Non-pigmented ciliary epithelial cell (primary cell): Measurements from ENCODE around the gene SRC.

Source experiments
- DNase-seq: peaks from one replicate; pipeline ENCODE4 v3.0.0-alpha.2; 2010; ENCODE audit warnings: low read depth

Gene SRC

GRCh38 chr20:37383229-37383989 lies 37.5 kb downstream of the SRC start:
- no peak for DNase-seq

DNA sequence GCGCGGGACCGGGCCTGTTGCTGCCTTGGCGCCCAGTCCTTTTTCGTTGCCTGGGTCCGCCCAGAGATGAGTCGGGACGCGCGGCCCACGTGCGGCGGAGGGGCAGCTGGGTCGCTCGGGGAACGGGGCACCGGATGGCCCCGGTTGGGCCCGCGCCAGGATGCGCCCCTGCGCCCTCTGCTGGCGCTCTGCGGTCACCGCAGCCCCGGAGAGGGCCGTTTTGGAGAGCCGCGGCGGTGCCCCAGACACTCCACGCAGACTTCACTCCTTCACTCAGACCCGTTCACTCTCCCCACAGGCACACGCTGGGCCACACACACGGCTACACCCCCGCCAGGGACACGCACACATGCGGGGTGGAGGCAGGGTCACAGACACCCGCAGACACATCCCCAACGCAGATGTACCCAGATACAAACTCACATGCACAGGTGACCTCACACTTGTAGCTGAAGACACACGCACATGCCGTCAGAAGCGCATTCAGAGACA lies 38.8 kb downstream of the SRC start:
- no peak for DNase-seq

- DNase-seq = no peak
Measured at GRCh38 chr20:37385176-37385575, 39.2 kb downstream of the SRC start.

DNA sequence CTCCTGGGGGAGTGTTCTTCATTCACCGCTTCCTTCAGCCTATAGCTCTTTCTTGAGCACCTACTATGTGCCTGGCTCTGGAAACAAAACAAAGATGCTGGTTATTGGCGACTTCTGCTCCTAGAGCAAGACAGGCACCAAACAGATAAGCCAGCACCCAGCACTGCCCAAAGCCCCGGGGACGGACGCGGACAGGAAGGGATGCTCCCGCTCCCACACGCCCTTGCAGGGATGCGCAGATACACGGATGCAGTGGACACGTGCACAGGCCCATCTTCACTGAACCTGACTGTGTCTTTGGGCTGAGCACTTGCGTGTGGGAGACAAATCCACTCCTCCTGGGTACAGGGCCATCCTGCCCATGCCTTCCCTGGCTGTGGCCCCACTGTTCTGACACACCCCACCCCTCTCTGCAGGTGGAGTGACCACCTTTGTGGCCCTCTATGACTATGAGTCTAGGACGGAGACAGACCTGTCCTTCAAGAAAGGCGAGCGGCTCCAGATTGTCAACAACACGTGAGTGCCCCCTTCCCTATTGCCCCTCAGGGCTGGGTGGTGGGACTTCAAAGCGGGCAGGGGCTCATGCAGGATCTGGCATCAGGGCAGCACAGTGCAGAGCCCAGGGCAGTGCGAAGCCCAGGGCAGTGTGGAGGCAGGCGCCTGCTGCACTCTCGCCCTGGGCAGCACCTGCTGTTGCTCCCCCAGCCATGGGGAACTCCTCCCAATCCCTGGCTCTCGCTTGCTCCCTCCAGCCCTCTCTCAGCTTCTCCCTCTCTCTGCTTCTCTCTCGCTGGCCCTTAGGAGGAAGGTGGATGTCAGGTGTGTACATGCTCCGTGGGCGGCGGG lies 39.9 kb downstream of the SRC start:
- no peak for DNase-seq

DNA sequence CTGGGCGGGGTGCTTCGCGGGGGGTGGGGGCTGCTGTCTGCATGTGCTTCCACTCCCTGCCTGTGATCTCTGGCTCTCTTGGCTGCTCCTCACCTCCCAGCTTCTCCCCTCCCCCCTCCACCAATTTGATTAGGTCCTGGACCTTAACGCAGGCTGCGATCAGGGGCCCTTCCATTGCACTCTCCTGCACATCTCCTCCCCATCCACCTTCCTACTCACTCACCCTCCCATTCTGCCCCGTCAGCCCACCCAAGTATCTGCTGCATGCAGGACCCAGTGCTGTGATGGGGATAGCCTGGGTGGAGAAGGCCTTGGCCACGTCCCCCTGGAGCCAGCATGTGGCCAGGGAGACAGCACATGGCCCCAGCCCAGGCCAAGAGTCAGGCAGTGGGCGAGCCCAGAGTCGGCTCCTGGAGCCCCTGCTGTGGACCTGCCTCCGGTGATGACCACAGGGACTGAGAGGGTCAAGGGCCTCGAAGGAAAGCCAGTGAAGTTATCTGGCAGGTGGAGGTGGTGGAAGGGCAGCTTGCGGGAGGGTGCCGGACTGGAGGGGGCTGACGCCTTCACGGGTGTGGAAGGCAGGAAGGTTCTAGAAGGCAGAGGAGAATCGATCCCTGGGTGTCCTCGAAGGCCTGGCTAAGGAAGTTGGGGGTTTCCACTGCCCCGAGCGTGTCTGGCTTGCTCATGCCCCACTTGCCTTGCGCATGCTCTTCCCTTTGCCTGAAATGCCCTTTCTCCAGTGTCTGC lies 40.7 kb downstream of the SRC start:
- DNase-seq = no peak

- no peak for DNase-seq
Measured at GRCh38 chr20:37387519-37388269, 41.8 kb downstream of the SRC start.

DNA sequence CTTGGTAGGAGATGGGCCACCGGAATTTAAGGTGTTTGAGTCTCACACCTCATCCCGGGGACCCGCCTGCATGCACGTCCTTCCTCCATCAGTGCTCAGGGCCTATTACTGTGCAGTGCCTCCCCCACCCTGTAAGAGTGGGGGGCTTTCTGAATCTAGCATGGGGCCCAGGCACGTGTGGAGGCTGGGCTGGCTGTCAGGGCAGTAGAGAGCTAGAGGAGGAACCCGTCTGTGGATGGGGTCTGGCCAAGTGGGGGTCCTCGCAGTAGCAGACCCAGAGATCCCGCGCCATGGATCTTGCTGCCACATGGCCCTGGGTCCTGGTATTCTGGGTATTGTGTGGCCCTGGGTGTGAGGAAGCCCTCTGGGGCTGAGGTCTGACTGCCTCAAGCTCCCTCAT lies 42.9 kb downstream of the SRC start:
- DNase-seq = no peak

DNA sequence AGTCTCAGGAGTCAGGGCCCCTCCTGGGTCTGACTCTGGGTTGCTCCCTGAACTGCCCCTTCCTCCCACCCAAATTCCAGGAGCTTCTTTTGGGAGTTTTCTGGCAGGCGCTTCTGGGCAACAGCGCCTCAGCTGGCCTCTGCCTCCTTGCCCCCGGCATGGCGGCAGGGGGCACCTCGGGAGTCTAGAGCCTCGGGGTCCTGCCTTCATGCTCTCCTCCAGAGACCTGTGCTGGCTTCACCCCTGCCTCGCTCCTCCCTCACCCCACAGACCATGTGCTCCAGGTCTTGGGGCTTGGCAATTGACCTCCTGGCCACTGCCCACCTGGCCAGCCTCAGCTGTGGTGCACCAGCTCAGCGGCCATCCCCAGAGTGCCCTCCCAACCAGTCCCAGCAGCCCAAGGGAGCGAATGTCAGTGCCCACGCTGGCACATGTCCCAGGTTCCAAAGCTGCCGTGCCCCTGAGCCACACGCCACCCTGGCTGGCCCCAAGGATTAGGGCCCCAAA lies 43.4 kb downstream of the SRC start:
- DNase-seq = no peak

DNA sequence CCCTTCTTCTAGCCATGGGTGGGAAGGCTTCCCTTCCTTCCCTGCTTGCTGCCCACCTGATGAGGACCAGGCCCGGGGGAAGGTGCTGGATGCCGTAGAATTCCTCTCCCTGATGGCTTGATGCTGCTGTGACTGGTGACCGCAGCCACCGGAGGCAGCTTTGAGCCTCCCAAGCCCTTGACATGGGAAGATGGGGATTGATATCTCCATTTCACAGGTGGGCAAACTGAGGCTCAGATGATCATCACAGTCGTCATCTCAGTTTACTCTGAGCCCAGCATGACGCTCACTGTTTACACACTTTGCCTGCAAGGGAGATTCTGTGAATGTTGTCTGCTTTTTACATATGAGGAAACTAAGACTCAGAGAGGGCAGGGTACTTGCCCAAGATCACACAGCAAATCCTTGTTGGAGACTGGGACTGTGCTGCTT lies 43.9 kb downstream of the SRC start:
- DNase-seq = no peak

GRCh38 chr20:37390503-37390890 lies 44.6 kb downstream of the SRC start:
- DNase-seq = no peak

- DNase-seq = no peak
Measured at GRCh38 chr20:37390891-37391525, 45.1 kb downstream of the SRC start.

DNA sequence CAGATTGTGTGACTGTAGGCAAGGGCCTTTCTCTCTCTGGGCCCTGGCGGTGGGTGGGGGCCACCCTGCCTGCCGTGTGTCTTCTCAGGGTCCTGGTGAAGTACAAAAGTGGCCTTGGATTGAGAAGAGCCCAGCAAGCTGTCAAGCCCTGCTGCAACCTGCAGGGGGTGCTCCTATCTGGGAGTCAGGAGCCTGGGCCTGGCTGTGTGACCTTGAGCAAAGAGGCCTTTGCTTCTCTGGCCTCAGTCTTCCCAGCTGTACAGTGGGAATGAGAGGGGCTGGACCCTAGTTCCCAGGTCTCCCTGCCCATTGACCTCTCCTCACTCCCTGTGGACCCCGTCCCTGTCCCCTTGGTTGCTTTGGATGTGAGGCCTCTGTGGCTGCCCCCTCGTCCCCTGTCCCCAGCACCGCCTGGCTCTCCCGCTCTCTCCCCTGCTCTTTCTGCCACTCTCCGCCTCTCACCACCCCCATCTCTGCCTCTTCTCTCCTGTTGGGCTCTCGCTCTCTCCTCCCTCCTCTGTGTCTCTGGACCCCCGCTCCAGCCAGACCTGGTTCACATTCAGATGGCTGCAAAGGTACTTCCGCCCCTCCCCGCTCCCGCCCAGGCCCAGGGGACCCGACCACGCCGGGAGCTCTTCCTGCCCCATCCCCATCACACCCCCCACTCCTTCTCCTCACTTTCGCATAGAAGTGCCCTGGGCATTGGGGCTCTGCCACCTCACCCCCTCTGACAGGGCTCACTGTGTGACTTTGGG lies 46.7 kb downstream of the SRC start:
- no peak for DNase-seq

DNA sequence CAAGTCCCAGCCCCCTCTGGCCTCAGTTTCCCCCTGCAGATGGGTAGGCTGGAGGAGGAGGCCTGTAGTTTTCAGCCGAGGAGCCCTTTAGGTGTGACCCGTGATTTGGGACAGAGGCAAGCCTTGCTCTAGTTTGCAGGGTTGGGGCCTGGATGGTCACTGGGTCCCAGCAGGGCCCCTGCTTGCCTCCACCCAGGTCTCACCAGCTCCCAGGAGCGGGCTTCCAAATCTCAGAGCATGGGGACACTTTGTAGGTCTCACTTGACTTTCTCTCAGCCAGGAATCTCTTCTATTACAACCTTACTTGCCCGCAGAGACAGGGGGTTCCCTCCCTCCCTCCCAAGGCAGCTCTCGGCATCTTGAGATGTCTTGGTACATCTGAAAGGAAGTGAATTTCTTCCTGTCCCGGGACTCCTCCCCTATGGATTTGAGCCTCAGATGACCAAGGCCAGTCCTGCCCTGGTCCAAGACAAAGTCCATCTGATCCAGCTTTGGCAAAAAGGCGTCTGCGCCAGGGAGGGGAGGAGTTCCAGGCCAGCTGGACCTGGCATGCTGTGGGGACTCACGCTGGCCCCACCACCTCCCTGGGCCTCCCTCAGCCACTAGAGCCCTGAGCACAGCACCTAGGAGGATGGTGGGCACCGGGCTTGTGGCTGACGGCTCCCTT lies 47.4 kb downstream of the SRC start:
- DNase-seq = no peak

DNA sequence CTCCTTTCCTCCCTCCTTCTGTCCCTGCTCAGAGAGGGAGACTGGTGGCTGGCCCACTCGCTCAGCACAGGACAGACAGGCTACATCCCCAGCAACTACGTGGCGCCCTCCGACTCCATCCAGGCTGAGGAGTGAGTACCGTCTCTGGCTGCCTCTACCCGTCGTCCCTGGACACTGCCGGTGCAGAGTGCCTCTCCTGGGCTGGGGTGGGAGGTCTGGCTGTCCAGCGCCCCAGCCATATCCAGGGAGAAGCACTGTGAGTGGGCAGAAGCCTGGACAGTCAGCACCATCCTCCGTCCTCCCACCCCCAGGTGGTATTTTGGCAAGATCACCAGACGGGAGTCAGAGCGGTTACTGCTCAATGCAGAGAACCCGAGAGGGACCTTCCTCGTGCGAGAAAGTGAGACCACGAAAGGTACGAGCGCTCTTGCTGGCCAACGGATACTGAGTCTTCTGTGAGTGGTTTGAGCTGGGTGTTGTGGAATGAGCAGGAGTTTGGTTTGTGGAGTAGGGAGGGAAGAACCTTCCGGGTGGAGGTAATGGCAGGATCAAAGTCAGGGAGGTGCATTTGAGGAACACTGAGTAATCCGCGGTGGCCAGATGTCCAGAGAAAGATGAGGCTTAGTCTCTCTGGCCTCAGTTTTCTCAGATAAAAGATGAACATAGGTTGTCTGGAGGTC lies 48.1 kb downstream of the SRC start:
- DNase-seq = no peak

GRCh38 chr20:37394543-37395409 lies 48.8 kb downstream of the SRC start:
- DNase-seq = no peak

DNA sequence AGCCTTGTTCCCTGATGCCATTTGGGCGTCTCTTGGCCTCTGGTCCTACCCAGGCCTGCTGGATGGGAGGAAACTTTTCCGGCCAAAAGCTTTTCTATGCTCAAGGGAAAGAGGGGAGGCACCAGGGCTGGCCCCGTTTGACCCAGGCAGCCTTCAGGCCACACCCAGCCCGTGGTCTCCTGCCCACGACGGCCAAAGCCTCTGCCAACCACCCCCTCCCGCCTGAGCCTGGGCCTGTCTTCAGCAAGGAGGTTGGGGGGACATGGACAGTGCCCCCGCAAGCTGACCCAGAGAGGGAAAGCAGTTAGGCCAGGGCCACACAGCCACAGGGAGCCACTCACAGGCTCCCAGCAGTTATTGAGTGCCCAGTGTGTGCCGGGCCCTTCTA lies 49.5 kb downstream of the SRC start:
- no peak for DNase-seq

- DNase-seq = no peak
Measured at GRCh38 chr20:37395921-37396415, 50.0 kb downstream of the SRC start.
